Suprapubic skin (tissue), 4 donors: ENCODE data around the gene WNK4.

Experiments
- EP300 ChIP-seq: sonication (generic); formaldehyde crosslinking; IDR thresholded peaks from one replicate; pipeline ENCODE4 v1.6.1; 2017; ENCODE audit warnings: antibody characterized with exemption
- POLR2A ChIP-seq, 2 donors: fragments of 450-650 bp; IDR thresholded peaks; one replicate each; pipeline ENCODE4 v1.6.1; 2017; ENCODE audit warnings: antibody characterized with exemption in 2 of 2, mild to moderate bottlenecking in 2 of 2, moderate library complexity in 2 of 2
- POLR2AphosphoS5 ChIP-seq, 3 donors: sonication (generic); formaldehyde crosslinking; IDR thresholded peaks; one replicate each; pipeline ENCODE4 v1.6.1; 2017; ENCODE audit warnings: antibody characterized with exemption in 3 of 3
- TF ChIP-seq, protein P1 (sequence below), 2 donors: fragments of 200-600 bp in 1 of 2; fragments of 450-650 bp in 1 of 2; sonication (generic) in 1 of 2; IDR thresholded peaks; one replicate each; pipeline ENCODE4 v1.5.1; 2016 to 2019; ENCODE audit warnings: antibody characterized with exemption in 2 of 2, mild to moderate bottlenecking in 1 of 2, moderate library complexity in 1 of 2

DNA sequence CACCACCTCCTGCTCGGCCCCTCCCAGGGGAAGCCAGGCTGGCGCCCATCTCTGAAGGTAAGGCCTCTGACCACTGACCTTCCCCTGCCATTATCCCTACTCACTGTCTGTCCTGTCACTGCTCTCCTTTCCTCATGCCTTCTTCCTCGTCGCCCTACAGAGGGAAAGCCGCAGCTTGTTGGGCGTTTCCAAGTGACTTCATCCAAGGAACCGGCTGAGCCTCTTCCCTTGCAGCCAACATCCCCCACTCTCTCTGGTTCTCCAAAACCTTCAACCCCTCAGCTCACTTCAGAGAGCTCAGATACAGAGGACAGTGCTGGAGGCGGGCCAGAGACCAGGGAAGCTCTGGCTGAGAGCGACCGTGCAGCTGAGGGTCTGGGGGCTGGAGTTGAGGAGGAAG, 15.1 kb downstream of the WNK4 start:
- TF ChIP-seq, protein P1, sequence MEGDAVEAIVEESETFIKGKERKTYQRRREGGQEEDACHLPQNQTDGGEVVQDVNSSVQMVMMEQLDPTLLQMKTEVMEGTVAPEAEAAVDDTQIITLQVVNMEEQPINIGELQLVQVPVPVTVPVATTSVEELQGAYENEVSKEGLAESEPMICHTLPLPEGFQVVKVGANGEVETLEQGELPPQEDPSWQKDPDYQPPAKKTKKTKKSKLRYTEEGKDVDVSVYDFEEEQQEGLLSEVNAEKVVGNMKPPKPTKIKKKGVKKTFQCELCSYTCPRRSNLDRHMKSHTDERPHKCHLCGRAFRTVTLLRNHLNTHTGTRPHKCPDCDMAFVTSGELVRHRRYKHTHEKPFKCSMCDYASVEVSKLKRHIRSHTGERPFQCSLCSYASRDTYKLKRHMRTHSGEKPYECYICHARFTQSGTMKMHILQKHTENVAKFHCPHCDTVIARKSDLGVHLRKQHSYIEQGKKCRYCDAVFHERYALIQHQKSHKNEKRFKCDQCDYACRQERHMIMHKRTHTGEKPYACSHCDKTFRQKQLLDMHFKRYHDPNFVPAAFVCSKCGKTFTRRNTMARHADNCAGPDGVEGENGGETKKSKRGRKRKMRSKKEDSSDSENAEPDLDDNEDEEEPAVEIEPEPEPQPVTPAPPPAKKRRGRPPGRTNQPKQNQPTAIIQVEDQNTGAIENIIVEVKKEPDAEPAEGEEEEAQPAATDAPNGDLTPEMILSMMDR (IDR thresholded peaks at IDR 0.05), result no peak
- no peak for TF ChIP-seq POLR2A (IDR thresholded peaks at IDR 0.05)
- no peak for TF ChIP-seq EP300
- no peak for TF ChIP-seq POLR2AphosphoS5 (IDR thresholded peaks at IDR 0.05)
